ENCODE results near the gene TMEM220. TPM values are rescaled to one million over a fixed set of nuclear protein-coding genes. Genes with fewer than 3 reads are reported as not detected.
A peak's percentile ranks its signal among the peaks of the same experiment; 100 is the strongest.

The TMEM220 gene
- total and polyA plus RNA-seq, 10 of the 15 experiments (the other 5 are each of a cell fraction or from before 2014, with no cell fraction given), result 0.02 to 0.30 (median 0.06) TPM; not detected in 1

DNA sequence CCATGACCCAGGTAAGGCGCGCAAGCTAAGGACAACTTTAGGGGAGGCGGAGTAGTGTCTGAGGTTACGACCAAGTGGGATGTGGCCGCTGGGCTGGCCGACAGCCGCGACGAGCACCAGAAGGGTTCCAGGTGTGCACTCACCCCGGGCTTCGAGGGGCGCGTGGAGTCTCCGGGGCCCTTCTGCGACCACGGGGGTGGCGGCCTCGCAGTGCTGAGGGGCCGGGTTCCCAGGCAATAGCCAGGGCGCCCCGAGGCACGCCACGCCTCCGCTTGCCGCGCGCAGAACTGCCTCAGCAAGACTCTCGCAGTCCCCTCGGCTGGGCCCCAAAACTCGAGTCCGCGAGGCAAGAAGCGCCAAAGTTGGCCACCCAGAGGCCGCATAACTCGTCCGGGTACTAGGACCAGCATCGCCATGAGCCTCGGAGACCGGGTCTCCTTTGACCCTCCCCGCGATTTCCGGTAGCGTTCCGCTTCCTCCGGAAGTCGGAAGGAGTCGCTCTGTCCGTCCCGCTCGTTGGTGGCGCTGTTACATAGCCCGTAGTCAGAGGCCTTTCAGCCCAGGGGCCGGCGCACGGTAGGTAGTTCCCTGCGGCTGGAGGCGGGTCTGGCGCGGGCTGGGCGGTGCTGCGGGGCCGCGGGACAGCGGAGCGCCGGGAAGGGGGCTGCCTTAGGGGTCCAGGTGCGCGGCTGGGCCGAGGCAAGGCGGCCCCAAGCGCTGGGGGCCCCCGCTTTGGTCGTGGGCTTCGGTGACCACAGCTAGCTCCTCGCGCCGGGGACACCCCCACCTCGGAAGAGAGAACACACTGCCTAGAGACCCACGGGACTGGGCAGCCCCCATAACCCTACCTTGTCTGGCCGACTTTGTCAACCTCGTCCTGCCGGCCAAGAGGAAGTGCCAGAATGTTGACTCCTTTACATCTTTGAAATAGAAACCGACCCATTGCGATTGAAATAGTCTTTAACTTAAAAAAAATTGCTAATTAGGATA lies 32.4 kb downstream of the TMEM220 start, which contains the start of the genes ADPRM and SCO1 (continued):
- TF ChIP-seq MYB (IDR thresholded peaks at IDR 0.05; ENCODE audit: borderline replicate concordance, low read depth, low read length), result no peak
- TF ChIP-seq CREB1 (IDR thresholded peaks at IDR 0.05; ENCODE audit: low read depth), result peak; percentile 73
- peak; percentile 47 for TF ChIP-seq RUNX3 (IDR thresholded peaks at IDR 0.05; ENCODE audit: low read length)
- TF ChIP-seq BCL3 (IDR thresholded peaks at IDR 0.05; ENCODE audit: borderline replicate concordance, insufficient read depth, low read depth, low read length, poor library complexity, severe bottlenecking), result no peak
- TF ChIP-seq GABPA (IDR thresholded peaks at IDR 0.05; ENCODE audit: low read depth), result peak; percentile 97
- TF ChIP-seq, protein P1, sequence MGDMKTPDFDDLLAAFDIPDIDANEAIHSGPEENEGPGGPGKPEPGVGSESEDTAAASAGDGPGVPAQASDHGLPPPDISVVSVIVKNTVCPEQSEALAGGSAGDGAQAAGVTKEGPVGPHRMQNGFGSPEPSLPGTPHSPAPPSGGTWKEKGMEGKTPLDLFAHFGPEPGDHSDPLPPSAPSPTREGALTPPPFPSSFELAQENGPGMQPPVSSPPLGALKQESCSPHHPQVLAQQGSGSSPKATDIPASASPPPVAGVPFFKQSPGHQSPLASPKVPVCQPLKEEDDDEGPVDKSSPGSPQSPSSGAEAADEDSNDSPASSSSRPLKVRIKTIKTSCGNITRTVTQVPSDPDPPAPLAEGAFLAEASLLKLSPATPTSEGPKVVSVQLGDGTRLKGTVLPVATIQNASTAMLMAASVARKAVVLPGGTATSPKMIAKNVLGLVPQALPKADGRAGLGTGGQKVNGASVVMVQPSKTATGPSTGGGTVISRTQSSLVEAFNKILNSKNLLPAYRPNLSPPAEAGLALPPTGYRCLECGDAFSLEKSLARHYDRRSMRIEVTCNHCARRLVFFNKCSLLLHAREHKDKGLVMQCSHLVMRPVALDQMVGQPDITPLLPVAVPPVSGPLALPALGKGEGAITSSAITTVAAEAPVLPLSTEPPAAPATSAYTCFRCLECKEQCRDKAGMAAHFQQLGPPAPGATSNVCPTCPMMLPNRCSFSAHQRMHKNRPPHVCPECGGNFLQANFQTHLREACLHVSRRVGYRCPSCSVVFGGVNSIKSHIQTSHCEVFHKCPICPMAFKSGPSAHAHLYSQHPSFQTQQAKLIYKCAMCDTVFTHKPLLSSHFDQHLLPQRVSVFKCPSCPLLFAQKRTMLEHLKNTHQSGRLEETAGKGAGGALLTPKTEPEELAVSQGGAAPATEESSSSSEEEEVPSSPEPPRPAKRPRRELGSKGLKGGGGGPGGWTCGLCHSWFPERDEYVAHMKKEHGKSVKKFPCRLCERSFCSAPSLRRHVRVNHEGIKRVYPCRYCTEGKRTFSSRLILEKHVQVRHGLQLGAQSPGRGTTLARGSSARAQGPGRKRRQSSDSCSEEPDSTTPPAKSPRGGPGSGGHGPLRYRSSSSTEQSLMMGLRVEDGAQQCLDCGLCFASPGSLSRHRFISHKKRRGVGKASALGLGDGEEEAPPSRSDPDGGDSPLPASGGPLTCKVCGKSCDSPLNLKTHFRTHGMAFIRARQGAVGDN (IDR thresholded peaks at IDR 0.05), result peak; percentile 50; the same call in 1 of the 2 replicates
- peak; percentile 12 for TF ChIP-seq SKIL (IDR thresholded peaks at IDR 0.05; ENCODE audit: low read depth, poor library complexity, severe bottlenecking)
- peak; percentile 77; the same call in 1 of the 2 replicates for TF ChIP-seq CBX5 (IDR thresholded peaks at IDR 0.05; ENCODE audit: low read depth)
- TF ChIP-seq TAF1 (IDR thresholded peaks at IDR 0.05; ENCODE audit: borderline replicate concordance, low read depth, low read length), result peak; percentile 94
- peak; percentile 94 for TF ChIP-seq GATAD2B (conservative IDR thresholded peaks at IDR 0.05; ENCODE audit: low read depth)
- TF ChIP-seq RB1 (IDR thresholded peaks at IDR 0.05; ENCODE audit: borderline replicate concordance), result peak; percentile 61; the same call in 1 of the 2 replicates
- peak; percentile 97 for TF ChIP-seq POLR2A (IDR thresholded peaks at IDR 0.05; ENCODE audit: low read depth, low read length)
- TF ChIP-seq, protein P2, sequence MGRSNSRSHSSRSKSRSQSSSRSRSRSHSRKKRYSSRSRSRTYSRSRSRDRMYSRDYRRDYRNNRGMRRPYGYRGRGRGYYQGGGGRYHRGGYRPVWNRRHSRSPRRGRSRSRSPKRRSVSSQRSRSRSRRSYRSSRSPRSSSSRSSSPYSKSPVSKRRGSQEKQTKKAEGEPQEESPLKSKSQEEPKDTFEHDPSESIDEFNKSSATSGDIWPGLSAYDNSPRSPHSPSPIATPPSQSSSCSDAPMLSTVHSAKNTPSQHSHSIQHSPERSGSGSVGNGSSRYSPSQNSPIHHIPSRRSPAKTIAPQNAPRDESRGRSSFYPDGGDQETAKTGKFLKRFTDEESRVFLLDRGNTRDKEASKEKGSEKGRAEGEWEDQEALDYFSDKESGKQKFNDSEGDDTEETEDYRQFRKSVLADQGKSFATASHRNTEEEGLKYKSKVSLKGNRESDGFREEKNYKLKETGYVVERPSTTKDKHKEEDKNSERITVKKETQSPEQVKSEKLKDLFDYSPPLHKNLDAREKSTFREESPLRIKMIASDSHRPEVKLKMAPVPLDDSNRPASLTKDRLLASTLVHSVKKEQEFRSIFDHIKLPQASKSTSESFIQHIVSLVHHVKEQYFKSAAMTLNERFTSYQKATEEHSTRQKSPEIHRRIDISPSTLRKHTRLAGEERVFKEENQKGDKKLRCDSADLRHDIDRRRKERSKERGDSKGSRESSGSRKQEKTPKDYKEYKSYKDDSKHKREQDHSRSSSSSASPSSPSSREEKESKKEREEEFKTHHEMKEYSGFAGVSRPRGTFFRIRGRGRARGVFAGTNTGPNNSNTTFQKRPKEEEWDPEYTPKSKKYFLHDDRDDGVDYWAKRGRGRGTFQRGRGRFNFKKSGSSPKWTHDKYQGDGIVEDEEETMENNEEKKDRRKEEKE (IDR thresholded peaks at IDR 0.05), result no peak
- peak; percentile 78 for TF ChIP-seq LARP7 (IDR thresholded peaks at IDR 0.05)
- peak; percentile 83 for TF ChIP-seq DPF2 (IDR thresholded peaks at IDR 0.05)
- peak; percentile 75 for TF ChIP-seq CBFB (IDR thresholded peaks at IDR 0.05; ENCODE audit: low read depth)
- TF ChIP-seq SMARCA5 (IDR thresholded peaks at IDR 0.05), result peak; percentile 64; the same call in 1 of the 2 replicates
- no peak for TF ChIP-seq NR2C2 (IDR thresholded peaks at IDR 0.05; ENCODE audit: borderline replicate concordance, control insufficient read depth, insufficient read length, low read depth)
- peak; percentile 95 for TF ChIP-seq POLR2AphosphoS2 (IDR thresholded peaks at IDR 0.05; ENCODE audit: low read depth, low read length)

Measured in GM12878 (cell line).